Pulmonary artery endothelial cell (primary cell): Measurements from ENCODE around the gene CFAP61. TPM values are rescaled to one million over a fixed set of nuclear protein-coding genes. Genes with fewer than 3 reads are reported as not detected.

Source experiments
- DNase-seq: peaks from one replicate; pipeline ENCODE4 v3.0.0-alpha.2; 2011; ENCODE audit warnings: low read depth, low spot score
- total RNA-seq: library from RNA; depleted of rRNA; stranded (reverse); fragments of >200 nt; gene quantifications from 2 replicates; pipeline ENCODE4 v1.2.3, GENCODE V29; 2014

The CFAP61 gene
- total RNA-seq, 1 donor from 2014 or later, result not detected

DNA sequence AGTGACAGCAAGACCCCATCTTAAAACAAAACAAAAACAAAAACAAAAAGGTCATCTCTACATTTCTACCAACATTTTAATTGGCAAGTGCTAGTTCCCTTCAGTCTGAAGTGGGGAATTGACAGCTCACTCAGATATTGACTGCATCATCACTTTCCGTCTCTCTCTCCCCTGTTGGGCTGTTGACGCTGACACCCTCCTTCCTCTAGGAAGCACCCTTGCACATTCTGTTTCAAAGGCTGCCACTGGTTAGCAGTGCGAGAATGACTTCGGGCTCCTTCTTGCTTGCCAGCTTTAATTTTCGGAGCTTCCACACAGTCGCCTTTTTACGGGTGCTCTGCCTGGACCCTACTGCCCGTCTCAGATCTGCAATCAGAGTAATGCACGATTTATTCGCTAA lies 218.9 kb downstream of the CFAP61 start:
- DNase-seq, result no peak

DNA sequence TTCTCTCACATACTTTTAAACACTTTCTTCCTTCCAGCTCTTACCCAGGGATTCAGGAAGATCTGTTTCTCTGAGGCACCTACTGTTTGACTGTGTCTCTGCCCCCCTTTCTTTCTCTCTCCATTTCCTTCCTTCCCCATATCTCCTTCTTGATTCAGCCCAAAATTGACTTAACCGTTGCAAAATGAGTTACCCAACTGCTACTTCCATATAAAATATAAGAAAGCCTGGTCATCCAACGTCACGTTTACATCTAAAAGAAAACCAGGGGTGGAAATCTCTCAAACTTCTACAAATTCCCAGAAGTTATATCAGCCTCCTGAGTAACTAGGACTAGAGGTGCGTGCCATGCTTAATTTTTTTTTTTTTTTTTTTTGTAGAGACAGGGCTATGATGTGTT lies 220.4 kb downstream of the CFAP61 start:
- DNase-seq, result no peak

DNA sequence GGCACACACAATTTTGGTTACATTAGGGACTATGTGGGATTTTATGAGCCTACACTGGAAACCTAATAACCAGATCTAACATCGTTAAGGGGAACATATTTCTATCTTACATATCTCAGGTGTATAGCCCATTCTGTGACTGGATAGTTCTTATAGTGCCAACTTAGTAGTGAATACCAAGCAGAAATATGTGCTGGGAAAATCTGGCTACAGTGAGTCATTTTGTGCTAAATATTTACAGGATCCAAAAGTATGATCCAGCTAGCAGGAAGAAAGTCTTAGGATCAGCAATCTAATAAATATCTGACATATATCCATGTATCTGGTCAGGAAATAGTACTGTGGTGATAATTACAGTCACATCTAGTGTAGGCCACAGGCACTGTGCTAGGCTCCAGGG lies 221.0 kb downstream of the CFAP61 start:
- DNase-seq, result no peak

DNA sequence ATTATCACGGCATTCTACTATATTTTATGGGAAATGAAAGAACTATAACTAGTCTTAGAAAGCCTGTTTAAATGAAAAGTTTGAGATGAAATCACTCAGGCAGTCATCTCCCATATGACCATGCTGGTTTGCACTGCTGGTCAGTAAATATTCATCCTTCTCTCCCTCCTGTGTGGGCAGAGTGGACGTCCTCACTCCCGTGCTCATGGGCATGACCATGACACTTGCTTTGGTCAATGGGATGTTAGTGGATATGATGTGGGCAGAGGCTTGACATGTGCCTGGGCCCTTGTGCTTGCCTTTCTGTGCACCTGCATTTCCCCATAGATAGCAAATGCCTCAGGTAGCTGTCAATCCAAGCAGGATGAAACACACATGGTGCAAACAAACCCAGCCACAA lies 222.5 kb downstream of the CFAP61 start:
- DNase-seq, result no peak

DNA sequence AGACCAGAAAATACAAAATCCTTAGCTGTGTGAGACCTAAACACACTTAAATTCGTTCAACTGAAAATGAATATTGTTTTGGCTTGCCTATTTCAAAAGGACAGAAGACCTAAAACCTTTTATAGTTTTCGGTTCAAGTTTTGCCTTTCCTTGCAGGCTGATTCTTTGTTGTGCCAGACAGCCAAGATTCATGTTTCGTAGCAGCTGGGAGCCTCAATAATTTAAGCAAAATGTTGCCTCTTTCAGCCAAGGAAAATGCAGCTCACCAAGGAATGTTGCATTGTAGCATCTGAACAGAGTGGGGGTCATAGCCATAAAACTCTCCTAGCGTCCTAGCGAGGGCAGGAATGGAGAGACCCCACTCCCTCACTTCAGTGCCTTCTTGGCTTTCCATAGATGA lies 223.3 kb downstream of the CFAP61 start:
- no peak for DNase-seq

DNA sequence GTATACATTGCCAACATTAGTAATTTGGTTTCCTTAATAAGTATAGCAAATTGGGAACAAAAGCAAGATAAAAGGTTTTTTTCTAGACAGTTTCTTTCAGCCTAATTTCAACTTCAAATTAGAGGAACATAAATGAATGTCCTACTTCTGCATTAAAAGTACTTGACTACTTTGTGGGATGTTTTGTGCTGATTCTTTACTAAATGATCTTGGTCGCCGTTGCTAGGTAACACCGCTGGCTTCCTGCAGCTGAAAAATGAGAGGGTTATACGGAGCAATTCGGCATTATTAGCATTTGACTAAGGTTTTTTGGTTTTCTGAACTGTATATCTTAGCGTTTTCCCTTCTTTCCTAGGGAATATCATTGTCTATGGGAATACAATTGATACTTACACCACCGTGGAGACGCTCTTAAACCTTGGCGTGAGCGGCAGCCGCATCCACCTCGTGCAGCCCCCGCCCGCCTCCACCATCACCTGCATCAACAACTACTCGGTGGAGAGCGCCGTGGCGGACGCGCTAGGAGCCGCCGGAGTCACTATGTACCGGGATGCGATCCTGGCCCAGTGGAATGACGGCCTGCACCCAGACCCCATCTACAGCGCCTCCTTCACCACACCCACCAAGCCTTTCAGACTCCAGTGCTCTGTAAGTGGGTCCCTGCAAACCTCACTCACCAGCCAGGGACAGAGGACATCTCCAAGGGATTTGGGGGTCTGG lies 224.6 kb downstream of the CFAP61 start:
- no peak for DNase-seq

DNA sequence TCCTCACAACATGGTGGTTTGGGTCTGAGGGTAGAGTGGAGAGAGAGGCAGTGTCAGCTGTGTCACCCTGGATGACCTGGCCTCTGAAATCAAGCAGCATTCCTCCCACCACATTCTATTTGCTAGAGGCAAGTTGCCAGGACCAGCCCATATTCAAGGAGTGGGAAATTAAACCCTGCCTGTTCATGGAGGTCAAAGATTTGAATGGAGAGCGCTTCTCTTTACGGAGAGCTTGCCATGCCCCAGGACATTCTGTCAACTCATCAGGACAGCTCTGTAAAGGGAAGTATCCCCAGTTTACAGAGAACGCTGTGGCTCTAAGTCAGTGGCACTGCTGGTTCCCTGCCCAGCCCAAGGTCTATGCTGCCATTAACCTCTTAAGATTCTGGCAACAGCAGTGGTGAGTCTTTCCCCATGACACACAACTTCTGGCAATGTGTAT lies 225.6 kb downstream of the CFAP61 start:
- no peak for DNase-seq

DNA sequence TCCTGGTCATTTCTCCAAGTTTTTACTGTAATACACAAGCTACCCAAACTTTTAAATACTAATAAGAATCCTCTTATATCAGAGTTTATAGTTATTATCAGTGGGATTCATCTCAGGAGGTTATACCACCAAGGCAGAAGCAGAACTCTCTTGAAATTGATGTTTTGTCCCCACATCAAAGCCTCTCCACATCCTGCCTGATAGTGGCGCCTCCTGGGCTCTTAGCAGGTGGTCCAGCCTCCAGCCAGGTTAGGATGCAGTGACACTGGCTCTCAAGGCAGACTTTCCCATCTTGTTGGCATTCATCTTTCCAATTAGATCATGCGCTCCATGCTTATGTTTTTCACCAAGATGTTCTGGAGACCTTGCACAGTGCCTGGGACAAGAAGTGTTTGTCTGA lies 233.7 kb downstream of the CFAP61 start:
- DNase-seq, result no peak

DNA sequence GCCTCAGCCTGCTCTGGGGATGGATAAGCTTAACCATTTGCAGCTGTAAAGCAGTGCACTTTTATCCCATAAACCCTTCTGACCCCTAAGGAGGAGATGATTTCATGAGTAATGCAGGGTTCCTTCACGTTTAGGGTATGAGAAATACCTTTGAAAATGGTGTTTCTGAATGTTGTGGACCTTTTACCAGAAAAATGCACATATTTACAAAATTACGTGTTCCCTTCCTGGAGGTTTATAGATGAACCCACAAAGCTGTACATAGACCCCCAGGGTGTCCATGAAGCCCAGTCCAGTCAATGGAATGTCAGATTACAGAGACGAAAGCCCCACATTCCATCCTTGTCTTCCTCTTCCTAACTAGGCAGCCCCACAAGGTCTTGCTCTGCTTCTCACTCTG lies 237.0 kb downstream of the CFAP61 start:
- DNase-seq, result no peak

DNA sequence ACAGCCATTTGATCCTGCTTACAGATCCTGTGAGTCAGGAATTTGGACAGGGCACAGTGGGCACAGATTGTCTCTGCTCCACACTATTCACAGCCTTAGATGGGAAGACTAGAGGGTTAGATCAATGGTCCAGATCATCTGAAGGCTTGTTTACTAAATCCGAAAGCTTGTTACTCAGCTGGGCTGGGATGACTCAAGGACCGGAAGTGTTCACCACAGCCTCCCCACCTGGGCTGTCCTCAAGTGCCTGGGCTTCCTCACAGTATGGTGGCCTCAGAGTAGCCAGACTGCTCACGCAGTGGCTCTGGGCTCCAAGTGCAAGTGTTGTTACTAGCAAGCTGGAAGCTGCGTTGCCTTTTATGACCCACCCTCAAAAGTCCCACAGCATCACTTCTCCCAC lies 240.1 kb downstream of the CFAP61 start:
- no peak for DNase-seq

DNA sequence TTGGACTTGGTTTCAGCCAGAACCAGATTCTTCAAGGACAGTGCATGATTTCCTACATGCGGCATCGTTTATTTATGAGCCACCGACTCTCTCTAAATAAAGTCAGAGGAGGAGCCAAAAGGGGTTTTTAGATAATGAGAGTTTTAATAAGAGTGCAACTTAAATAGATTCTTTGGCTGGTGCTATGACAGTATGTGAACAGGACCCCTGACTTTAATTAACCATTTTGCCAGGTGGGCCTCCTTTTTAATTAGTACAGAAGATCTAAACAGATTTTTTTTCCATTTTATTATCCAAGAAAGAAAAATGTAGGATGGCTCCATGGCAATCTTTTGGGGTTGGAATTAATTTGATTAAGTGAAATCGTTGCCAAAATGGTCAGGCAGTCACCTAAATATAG lies 240.8 kb downstream of the CFAP61 start:
- DNase-seq, result no peak

DNA sequence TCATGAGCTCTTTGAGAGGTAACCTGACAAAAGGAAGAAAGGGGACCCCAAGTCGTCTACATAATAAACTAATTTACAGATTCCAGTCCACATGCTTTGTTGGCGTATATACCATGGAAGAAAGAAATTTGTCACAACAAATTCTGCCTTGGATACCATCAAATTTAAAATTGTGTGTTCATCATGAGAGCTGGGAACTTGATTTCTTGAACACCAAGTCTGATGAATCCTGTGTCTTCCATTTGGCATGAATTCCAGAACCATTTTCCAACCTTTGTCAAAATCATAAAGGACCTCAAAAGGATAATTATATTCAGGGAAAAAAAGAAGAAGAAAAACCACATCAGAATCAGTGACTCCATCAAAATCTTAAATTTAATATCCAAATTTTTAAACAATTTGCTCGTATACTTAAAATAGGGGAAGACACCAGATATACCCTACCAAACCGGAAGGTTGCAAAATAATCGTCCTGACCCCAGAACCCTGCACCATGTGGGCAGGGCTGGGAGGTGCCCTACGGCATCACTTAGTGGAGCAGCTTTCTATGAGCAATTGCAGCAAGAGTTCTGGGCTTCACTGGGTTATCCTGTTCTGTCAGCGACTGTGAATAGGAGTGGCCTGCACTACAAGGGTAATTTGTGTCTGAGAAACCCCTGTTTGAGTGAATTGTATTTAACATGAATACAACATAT lies 241.5 kb downstream of the CFAP61 start:
- no peak for DNase-seq

DNA sequence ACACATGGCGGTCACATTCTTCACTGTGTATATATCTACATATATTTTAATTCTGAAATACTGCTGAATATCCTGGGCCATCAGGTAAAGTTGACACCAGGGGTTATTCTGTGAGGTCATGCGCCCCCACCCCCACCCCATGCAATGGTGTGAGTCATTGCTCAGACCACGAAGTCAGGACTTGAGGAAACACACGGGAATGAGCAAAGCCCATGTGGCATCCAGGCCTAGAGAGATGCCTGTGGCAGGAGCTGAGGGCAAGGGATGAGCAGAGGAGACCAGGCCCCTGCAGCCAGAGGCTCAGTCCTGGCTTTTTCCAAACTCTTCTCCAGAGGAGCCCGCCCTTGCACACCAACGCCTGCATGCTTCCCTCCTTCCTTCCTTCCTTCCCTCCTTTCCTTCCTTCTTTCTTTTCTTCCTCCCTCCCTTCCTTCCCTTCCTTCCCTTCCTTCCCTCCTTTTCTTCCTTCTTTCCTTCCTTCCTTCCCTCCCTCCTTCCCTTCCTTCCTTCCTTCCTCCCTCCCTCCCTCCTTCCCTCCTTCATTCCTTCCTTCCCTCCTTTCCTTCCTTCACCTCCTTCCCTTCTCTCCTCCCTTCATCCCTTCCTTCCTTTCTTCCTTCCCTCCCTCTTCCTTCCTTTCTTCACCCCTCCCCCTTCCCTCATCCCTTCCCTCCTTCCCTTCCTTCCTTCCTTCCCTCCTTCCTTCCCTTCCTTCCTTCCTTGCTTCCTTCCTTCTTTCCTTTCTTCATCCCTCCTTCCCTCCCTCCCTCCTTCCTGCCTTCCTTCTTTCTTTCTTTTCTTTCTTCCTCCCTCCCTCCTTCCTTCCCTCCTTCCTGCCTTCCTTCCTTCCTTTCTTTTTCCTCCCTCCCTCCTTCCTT lies 243.5 kb downstream of the CFAP61 start:
- DNase-seq, result no peak

DNA sequence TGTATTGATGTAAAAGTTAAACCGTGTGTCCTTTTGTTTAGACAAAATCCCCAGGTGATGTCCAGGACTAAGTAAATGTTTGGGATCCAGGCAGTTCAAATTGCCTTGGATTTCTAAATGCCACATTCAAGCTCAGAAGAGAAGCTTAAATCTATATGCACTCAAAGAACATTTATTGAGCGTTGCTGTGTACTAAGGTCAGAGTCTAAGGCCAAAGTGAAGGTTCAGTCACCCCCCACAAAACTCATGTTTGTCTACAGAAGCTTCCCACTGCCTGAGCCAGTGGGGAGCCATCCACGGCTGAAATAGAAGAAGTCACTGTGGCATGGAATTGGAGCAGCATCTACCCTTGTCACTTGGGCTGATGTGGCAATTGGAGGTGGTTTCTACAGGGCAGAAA lies 244.8 kb downstream of the CFAP61 start:
- no peak for DNase-seq

DNA sequence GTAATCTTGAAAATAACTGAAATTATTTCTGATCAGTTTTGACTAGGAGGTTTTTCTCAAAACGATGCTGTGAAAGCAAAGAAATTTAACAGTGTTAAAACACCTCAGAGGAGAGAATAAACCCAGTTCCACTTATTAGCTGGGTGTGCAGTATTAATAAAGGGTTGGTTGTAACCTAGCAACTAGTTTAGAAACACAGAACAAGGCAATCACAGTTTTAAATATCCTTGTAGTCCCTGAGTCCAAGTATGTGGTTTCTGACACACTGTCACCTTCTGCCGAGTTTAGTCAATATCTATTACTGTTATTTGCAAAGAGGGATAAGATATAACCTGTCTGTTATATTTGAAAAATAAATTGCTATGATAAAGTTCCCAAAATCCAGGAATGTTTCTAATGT lies 245.4 kb downstream of the CFAP61 start:
- no peak for DNase-seq

DNA sequence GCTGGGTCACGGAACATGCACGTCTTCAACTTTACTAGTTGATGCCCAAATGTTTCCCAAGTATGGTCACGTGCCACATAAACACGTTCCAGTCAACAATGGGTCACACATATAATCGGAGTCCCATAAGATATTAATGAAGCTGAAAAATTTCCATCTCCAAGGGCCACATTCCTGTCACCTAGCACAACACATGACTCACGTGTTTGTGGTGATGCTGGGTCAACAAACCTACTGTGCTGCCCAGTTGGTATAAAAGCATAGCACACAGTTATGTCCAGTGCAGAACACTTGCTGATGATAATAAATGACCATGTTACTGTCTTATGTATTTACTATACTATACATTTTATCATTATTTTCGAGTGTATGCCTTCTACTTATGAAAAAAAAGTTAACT lies 247.6 kb downstream of the CFAP61 start:
- DNase-seq, result no peak

DNA sequence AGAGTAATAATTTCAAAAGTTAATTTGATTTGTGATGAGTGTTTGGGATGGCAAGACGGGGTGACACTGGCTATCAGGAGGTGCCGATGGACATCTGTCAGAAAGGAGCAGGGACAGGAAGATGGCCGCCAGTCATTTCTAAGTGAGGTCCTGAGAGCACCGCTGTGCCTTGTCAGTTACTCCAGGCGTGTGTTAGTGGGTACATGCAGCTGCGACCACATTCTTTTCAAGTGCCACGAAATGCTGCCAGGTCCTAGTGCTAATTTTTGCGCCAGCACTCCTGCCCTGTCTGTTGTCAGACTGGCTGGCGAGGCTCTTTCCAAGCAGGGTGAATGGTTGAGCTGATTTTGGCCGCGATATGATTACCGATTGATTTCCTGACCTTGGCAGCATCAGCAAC lies 251.0 kb downstream of the CFAP61 start:
- DNase-seq, result no peak

DNA sequence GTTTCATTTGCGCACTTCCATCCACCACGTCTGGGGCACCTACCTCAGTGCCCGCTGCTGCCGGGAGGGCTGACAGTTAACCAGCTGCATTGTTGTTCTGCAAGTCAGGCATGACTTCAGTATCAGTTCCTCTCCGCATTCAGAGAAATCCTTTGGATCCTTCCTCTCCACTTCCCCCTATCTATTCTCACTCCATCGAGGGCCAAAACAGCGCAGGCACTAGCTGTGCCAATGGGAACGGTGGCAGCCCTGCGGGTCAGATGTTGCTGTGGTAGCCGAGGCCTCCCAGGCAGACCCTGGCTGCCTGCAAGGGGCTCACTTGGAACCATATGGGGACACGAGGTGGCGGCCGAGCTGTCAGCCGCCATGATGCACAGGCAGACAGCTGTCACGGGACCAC lies 251.4 kb downstream of the CFAP61 start:
- no peak for DNase-seq

DNA sequence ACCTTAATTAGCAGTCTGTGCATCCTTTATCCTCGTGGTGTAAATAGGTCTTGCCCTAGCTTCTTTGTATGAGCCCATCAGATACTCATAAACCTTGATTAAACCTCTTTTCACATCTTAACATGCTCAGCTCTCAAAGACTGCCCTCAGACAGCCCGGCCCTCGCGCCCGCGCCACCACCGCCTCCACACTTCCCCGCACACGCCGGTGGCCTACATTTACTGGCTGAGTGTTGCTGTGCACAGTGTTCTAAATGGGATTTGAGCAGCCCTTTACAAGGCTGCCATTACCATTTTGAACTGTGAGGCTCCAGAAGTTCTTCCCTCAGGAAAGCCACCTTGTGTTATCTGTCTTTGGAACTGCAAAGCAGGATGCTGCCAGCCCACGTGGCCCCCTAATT lies 252.6 kb downstream of the CFAP61 start:
- no peak for DNase-seq

DNA sequence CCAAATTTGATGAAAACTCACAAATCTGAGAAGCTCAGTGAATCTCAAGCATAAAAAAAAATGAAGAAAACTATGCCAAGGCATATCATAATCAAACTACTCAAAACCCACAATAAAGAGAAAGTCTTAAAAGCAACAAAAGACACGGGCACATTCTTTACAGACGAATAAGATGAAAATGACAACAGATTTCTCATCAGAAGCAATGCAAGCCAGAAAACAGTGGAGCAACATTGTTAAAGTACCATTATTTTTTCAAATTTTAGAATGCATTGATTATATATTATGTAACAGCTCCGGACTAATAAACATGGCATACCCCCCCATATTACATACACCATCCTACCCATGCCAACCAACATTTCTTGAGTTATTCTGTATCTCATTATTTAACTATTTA lies 260.2 kb downstream of the CFAP61 start:
- DNase-seq, result no peak

DNA sequence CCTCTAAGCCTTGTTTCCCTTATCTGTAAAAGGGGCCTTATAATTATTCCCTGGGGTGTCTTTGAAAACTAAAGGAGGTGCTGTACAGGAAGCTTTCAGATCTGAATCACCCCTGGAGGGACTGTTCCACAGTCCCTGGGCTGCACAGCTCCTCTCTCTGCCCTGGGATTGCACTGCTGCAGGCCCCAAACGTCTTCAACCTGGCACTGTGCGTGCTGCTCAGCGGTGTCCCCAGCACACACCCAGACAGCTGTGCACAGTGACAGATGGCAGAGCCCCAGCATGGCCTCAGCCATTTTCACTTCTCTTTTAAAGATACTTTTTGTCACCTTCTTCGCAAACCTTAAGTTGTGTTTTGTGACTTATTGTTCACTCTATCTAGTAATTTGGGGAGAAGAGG lies 264.9 kb downstream of the CFAP61 start:
- DNase-seq, result no peak

DNA sequence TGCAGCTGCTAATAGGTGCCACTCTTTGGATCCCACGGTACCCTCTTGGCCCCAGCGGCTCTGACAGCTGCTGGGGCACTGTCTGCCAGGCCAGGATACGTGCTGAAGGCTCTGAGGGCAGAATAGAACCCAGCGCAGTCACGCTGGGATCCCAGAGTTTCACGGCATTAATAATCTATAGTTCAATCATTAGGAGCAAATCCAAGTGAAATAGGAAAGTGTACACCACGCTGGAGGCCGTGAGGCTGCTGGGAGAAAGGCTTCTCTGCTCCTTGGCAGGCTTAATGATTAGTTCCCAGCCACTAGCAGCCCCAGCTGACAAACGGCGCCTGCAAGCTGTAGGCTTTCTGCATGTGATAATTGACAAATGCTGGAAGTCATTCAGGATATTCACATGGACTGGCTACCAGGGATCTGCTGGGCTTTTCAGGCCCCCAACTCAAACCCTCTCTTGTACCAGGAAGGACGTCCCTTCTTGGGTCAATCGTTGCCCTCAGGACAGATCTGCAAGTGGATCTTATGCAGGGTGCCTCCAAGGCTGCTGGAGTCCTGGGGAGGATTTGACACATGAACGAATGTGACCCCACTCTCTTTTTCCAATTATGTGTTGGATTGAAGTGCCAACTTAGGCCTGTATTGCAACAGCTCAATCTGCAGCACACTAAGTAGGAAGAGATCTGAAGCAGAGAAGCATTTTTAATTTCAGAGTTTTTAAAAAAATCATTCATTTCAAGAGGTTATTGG lies 265.5 kb downstream of the CFAP61 start:
- no peak for DNase-seq
